Activated T-cell treated with anti-CD3 and anti-CD28 coated beads, Interleukin-2, amount 50 U/mL, for 1 hour (primary cell): ENCODE results near the gene LMBR1.
"Not testable (repeated sequence)": the region's sequence is repeated elsewhere in the genome, so short reads cannot be mapped to it uniquely, and the experiment has no call there.

Experiments used
- DNase-seq: peaks from one replicate; pipeline ENCODE4 v3.0.0-alpha.2; 2020

The LMBR1 gene

DNA sequence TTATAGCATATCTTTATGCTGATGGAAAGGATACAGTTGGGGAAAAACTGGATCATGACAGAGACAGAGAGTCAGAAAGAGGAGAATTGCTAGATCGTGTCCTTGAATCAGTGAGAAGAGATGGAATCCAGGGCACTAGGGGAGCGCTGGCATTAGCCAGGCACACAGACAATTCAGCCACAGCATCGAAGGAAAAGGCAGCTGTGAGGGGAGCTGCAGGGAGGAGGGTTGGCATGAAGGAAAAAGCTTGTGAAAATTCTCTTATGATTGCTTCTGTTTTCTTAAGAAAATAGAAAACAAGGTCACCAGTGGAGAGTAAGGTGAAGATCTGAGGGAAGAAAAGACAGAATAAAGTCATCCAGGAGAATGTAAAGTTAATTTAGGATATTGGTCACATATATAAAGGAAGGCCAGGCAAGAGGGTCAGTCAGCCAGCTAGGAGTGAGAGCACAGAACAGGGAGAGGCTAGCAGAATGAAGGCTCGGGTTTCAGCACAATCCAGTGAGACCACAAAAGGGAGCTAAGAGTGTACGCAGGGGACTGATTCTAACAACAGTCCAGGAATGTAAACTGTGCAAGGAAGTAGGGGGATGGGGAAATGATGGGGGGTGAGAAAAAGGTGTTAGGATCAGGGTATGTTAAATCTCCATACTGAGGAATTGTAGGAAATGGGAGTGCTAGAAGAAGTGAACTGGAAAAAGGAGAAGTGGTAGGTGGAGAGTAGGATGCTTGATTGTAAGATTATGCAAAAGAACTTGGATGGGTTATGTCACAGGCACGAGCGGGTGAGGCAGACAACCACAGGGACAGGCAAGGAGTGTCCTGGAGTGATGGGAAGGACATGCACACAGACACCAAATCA is 140.4 kb downstream of the LMBR1 start:
- no peak for DNase-seq

DNA sequence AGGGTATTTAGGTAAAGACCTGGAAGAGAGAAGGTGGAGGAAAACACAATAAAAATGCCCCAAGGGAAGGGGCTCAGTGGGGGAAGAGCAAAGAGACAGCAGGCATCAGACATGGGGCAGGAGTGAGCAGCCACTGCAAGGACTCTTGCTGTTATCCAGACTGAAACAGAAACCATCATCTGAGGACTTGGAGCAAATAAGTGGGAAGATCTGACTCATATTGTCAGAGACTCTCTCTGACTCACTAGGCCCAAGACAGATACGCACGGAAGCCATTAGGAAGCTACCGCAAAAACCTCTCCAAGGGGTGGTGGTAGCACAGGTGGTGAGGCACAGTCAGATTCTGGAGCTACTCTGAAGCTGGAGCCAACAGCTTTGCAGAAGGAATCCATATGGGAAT is 141.7 kb downstream of the LMBR1 start:
- DNase-seq, result no peak

DNA sequence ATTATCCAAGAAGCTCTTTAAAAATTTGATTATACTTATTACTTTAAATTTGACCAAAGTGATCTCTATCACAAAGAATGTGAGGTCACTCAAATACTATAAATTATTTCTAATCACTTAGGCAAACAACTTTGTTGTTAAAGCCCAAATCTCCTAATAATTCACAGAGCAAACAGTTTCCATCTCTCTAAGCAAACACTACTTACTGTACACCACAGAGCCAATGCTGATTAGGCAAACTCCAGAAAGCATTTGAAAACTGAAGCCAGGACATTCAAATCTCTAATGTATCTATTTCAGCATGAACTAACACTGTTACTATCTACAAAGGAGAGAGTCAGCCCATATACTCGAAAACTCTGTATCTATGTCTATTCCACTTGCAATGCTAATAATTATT is 145.3 kb downstream of the LMBR1 start:
- DNase-seq, result no peak

DNA sequence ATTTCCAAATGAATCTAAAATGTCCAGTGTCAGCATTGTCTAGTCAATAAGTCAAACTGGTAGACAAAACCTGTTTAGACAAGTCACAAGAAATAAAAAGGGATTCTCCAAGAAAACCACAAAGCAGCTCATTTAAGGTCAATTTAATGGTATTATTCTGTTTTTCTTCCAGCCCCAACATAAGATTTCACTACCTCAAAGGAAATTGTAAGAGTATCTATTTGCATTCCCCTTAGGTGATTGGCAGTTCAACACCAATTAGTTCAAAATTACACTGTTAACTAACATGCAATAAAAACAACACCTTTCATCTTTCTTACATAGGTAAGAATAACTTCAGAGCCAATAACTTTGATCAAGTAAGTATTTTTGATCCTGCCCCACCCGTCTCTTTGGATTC is 146.1 kb downstream of the LMBR1 start:
- no peak for DNase-seq

DNA sequence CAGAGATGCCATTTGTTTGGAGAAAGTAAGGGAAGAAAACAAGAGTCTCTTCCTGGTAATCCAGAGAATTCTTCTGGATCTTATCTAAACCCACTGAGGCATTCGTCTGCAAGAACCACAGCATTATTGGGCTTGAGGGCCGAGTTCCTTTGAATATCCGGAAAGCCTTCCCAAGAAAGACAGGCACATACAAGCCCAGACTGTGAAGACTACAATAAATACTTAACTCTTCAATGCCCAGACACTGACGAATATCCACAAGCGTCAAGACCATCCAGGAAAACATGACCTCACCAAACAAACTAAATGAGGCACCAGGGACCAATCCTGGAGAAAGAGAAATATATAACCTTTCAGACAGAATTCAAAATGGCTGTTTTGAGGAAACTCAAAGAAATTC is 153.4 kb downstream of the LMBR1 start:
- no peak for DNase-seq

DNA sequence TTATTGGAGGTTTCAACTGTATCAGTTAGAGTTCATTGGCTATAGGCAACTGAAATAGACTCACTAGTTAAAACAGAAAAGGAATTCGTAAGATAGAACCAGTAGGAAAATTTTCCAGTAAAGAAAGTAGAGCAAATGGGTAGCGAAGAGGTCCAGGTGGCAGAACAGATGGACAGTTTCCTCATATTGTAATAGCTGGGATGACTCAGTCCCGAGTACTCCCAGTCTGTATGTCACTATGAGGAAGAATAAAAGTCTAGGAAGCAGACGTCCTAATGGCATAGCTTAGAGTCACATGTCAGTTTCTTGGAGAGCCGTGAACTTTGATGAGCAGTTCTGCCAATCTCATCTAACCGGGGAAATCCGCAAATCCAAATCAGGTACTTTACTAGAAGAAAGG is 157.1 kb downstream of the LMBR1 start:
- no peak for DNase-seq

DNA sequence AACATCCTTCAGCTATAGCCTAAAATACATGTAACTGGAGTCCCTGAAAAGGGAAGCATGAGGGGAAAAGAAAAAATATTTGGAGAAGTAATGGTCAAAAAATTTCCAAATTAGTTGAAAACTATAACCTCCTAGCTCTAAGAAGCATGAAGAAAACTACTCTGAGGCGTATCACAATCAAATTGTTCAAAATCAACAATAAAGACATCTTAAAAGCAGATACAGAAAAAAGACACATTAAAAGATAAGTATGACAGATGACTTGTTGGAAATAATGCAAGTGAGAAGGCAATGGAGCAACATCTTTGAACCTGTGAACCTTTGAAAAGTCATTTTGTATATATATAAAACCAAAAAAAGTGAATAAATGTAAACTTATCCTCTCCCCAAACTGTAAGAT is 159.3 kb downstream of the LMBR1 start:
- DNase-seq, result no peak

DNA sequence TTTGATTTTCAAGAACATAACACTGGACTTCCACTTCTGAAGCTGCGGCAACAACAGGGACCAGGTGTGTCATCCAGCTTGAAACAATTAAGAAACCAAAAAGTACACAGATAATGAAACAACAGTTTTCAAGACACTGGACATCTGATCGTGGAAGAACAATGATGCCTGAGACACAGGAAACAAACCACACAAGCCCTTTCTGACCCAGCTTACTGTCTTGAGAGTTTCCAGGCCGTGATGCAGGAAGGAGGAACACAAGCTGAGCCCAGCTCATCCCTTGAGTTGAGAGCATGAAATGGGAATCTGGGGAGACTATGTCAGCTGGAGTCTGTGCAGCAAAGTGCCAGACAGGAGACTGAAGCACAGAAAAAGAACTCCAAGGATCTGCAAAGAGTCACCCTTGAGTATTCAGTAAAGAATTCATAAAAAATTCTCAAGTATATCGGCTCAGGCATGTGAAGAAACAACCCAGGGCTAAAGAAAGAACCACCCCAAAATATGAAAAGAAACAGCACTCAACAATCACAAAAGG is 160.8 kb downstream of the LMBR1 start:
- DNase-seq, result no peak

DNA sequence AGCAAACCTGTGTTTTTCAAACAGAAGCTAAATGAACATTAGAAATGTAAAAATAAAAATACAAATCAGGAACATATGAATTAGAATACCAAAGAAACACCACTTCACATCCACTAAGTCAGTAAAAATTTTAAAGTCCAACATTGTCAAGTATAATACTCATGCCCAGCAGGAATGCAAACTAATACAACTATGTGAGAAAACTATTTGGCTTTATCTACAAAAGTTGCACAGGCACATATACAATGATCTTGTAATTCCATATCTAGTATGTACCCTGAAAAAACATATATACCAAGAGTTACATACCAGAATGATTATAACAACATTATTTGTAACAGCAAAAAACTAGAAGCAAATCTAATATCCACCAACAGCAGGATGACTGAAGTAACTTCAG is 161.3 kb downstream of the LMBR1 start:
- DNase-seq, result no peak

DNA sequence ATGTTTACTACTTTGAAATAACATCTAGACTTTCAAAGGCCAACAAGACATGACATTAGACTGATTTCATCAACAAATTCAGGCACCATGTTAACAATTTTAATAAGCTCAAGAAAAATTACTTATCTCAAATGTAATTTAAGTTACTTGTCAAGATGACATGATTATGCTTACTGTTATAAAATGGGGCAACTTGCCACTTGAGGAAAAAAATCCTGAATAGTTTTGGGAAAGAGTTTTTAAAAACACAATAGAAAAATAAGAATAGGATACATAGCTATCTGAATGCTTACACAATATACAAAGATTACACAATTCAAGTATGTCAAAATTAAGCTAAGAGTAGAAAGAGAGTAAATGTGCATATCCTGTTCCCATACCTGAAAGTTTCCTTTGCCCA is 167.0 kb downstream of the LMBR1 start:
- DNase-seq, result no peak

DNA sequence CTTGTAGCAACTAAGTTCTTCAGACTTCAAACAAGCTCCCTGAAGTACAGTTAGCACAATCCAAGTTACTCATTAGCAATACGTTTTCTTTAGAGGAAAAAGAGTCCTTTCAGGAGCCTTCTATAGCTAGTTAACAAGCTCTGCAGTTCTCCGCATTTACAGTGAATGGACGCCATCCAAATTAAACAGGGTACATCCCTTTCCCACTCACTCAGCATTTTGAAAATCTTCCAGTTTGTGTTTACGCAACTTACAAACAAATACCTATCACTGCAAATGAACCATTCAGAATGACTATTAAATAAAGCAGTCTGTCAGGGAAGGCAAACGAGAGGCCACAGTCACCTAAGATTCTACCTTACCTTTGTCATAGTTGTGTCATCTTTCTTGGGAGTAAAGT is 167.9 kb downstream of the LMBR1 start:
- no peak for DNase-seq

DNA sequence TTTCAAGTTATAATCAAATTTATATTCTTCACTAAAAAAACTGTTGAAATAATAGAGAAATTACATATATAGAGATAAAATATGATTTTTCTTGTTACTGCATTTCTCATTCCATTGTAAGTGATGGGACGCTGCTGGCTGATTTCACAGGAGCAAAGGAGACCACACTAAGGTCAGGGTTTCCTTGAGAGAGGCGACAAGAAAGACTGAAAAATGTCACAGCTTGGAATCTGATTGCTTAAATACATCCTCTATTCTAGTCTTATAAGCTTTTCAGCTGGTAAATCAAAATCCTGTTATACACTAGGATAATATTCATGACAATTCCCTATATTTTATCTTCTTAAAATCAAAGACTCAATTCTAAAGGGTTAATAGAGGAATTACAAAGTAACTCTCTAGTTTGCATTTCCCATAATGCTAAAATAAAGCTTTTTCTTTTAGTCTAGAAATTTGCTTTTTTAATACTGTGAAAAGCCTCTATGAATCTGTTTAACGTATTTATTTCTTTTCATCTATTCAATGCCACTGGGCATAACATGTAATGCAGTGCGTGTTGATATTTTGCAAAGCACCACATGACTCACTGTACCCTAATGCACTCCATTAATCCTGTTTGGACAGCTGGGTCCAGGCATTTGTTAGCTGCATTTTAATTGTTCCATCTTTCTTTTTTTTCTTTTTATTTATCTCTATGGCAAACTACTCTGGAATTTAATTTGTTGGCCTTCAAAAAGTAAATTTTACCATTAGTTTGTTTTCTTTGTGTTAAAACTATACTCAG is 170.7 kb downstream of the LMBR1 start:
- DNase-seq, result no peak

DNA sequence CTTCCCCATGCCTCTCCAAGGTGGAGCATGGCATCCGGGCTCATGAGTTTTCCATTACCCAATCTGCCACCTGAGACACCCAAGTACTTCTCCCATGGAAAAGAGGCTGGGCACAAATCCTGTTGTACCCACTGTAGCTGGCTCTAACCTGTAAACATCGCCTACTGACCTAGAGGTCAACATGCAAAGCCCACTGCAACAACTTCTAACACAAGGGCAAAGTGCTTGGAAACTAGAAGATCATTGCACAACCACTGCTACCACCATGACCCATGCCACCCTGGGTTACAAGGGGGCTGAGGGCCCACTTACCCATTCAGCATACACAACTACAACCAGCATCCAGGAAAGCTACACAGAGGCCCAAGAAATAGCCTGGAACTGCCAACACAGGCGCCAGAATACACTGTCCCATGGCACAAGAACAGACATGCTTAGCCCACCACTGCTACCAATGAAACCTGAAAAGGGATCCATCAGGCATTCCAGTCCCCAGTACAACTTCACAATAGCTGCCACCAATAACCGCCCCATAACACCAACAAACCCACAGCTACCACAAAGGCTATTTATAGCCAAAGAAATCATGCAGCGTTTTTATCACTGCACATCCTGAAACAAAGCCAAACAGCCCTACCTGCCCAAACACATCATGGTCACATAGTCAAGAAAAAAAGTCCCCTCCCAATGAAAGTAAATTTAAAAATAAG is 189.1 kb downstream of the LMBR1 start:
- no peak for DNase-seq

DNA sequence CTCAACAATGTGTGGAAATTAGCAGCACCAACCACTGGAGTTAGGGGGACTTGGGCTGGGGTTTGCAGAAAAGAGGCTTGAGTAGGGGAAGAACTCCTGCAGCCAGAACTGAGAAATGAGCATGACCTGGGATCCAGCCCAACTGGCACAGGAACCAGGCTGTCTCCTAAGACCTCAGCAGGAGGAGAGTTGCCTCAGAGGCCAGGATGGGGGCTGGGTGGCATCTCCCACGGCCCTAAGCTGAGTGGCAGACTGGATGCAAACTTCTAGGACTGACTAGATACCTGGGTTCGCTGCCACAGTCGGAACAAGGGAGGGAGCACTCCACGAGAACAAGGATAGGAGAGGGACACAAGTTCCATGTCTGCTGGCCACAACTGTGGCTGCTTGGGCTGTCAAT is 189.8 kb downstream of the LMBR1 start:
- no peak for DNase-seq

DNA sequence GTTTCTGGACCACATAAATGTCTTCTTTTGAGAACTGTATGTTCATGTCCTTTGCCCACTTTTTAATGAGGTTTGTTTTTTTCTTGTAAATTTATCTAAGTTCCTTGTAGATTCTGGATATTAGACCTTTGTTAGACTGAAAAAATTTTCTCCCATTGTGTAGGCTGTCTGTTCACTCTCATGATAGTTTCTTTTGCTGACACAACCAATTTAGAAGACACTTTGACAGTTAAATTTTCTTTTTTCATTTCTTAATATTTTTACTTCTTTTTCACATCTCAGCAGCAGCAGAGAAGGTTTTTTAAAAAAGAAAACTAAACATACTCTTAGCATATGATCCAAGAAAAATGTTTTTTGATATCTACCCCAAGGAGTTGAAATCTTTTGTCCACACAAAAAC is 190.6 kb downstream of the LMBR1 start:
- DNase-seq, result no peak

DNA sequence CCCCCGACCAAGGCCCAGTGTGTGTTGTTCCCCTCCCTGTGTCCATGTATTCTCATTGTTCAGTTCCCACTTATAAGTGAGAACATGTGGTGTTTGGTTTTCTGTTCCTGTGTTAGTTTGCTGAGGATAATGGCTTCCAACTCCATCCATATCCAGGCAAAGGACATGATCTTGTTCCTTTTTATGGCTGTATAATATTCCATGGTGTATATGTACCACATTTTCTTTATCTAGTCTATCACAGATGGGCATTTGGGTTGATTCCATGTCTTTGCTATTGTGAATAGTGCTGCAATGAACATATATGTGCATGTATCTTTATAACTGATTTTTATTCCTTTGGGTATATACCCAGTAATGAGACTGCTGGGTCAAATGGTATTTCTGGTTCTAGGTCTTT is 191.2 kb downstream of the LMBR1 start:
- DNase-seq, result not testable (repeated sequence)

DNA sequence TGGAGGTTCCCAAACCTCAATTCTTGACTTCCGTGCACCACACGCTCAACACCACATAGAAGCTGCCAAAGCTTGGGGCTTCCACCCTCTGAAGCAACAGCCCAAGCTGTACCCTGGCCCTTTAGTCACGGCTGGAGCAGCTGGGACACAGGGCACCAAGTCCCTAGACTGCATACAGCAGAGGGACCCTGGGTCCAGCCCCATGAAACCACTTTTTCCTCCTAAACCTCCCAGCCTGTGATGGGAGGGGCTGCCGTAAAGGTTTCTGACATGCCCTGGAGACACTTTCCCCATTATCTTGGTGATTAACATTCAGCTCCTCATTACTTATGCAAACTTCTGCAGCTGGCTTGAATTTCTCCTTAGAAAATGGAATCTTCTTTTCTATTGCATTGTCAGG is 194.5 kb downstream of the LMBR1 start:
- DNase-seq, result not testable (repeated sequence)

DNA sequence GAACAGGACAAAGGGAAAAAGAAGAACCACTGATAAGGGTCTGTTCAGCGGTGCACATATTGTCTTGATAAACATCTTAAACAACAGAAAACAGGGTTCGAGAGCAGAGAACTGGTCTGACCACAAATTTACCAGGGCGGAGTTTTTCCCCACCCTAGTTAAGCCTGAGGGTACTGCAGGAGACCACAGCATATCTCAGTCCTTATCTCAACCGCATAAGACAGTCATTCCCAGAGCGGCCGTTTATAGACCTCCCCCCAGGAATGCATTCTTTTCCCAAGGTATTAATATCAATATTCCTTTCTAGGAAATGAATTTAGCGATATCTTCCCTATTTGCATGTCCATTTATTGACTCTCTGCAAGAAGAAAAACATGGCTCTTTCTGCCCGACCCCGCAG is 195.7 kb downstream of the LMBR1 start:
- not testable (repeated sequence) for DNase-seq

DNA sequence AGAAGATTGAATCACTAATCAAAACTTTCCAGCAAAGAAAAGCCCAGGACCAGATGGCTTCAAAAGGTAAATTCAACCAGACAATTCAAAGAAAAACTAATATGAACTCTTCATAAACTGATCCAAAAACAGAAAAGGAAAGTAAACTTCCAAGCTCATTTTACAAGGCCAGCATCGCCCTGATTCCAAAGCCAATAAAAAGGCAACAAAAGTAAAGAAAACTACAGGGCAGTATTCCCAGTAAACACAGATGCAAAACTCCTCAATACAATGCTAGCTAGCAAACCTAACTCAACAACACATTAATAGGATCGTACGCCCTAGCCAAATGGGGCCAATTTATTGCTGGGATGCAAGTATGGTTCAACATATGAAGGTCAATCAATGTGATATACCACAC is 199.4 kb downstream of the LMBR1 start:
- no peak for DNase-seq

DNA sequence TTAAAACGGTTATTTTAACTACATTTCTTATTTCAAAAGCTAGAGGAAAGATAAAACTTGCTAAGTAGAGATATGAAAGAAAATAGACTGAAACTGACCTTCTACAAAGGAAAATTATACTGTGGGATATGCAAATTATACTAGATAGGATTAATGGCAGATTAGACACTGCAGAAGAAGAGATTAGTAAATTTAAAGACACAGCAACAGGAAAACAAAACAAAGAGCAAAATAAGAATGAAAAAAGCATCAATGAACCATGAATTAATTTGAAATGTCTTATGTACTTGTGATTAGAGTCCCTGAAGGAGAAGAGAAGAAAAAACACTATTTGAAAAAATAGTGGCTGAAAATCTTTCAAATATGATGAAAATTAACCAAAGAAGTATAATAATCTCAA is 200.1 kb downstream of the LMBR1 start:
- DNase-seq, result no peak

DNA sequence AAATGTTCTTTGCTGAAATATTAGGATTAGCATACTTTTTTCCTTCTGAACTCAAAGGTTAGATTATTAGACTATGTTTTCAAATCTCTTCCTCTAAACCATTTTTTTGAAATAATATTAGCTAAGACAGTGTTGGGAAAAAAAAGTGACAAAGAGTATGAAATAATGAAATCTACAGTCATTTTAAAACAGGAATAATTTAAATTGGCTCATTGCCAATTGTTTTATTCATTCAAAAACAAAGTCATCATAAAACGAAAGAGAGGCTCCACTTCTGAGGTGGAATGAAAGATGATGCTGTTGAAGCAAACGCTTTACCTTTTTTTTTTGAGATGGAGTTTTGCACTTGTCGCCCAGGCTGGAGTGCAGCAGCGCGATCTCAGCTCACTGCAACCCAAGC is 201.2 kb downstream of the LMBR1 start:
- no peak for DNase-seq

DNA sequence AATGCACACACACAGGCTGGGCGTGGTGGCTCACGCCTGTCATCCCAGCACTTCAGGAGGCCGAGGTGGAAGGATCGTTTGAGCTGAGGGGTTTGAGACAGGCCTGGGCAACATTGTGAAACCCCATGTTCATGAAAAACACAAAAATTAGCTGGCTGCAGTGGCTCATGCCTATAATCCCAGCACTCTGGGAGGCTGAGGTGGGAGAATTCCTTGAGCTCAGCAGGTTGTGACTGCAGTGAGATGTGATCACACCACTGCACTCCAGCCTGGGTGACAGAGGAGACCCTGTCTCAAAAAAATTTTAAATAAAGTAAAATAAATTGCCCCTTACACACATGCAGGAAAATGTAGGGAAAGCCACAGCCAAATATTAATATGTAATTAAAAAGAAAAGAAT is 208.3 kb downstream of the LMBR1 start:
- DNase-seq, result no peak

DNA sequence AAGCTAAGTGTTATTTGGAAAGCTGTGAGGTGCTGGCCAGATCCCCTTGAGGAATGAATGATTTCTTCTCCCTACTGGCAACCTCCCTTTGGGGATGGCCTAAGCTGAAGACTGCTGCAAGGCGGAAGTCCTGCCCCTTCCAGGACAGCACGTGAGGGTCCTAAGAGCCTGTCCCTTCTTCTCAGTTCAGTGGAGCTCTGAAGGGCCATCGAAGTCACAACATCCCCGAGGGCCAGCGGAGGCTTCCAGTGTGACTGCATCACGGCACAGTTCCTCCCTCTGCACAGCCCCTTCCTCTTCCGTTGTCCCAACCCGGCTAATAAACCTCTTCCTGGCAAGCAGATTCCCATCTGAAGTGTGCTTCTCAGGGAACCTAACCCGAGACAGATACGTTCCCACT is 208.7 kb downstream of the LMBR1 start:
- no peak for DNase-seq

DNA sequence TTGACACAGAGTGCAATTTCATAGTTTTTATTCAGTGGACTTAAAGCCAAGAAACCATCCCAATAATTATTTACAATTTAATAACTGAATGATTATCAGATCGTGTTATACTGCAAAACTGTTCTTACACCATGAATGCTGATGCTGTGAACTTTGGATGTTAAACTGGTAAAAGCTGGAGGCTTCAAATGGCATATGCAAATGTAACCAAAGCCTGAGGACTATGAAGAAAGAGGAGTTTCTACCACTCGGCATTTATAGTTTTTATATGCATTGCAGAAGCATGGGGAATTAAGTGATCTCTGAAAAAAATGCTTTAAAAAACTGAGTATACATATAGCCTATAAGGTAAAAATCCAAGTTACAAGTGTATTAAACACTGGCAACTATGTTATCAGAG is 210.1 kb downstream of the LMBR1 start:
- no peak for DNase-seq
